Neural progenitor cell (in vitro differentiated cells): ENCODE measurements around the gene PSTPIP1.

ENCODE experiments used
- EZH2phosphoT487 ChIP-seq: fragments of 200-600 bp; sonication (generic); IDR thresholded peaks from 2 replicates; pipeline ENCODE4 v1.6.1; 2017; ENCODE audit warnings: antibody characterized with exemption
- TF ChIP-seq, protein P1 (sequence below): fragments of 200-600 bp; sonication (generic); IDR thresholded peaks from 2 replicates; pipeline ENCODE4 v1.5.1; 2017; ENCODE audit warnings: antibody characterized with exemption, mild to moderate bottlenecking

DNA sequence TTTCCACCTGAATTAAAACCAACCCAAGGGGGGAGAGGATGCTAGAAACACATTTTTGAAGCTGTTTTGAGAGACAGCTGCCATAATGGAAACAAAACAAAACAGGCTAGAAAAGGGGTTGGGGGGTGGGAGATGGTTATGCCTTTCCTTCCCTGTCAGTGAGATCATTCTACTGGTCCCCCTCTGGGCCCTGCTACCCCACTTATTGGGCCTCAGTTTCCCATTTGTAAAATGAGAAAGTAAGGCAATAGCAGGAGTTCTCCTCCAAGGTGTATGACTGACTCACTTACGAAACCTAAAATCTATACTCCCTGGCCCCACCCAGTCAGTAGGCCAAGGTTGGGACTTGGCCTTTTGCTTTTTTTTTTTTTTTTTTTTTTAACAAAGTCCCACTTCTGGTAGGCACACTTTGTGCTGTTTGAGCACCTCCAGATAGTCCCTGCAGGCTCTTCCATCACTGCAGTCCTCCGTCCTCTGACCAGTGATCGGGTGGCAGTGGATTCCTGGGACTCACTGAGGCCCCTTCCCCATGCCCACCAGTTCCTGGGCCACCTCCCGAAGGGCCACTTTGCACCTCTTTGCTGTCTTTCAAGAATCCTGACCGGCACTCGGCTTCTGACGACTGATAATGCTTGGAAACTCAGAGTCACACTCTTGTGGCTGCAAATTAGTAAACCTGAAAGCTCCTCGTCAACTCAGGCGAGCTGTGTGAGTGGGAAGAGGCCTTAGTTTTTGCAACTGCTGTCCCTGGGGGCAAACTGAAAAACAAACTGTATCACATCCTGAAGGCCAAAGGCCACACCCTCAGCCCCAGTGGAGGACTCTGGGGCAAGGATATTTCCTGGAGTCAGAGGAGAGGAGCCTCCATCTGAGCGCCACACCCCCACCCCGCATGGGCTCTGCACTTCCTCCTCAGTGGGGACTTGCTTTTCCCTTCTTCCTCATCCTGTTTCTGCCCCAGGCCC lies 6.7 kb upstream of the PSTPIP1 start:
- TF ChIP-seq, protein P1, sequence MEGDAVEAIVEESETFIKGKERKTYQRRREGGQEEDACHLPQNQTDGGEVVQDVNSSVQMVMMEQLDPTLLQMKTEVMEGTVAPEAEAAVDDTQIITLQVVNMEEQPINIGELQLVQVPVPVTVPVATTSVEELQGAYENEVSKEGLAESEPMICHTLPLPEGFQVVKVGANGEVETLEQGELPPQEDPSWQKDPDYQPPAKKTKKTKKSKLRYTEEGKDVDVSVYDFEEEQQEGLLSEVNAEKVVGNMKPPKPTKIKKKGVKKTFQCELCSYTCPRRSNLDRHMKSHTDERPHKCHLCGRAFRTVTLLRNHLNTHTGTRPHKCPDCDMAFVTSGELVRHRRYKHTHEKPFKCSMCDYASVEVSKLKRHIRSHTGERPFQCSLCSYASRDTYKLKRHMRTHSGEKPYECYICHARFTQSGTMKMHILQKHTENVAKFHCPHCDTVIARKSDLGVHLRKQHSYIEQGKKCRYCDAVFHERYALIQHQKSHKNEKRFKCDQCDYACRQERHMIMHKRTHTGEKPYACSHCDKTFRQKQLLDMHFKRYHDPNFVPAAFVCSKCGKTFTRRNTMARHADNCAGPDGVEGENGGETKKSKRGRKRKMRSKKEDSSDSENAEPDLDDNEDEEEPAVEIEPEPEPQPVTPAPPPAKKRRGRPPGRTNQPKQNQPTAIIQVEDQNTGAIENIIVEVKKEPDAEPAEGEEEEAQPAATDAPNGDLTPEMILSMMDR = no peak
- no peak for TF ChIP-seq EZH2phosphoT487
